Measurements from ENCODE around the gene DHRS3. TPM values are rescaled to one million over a fixed set of nuclear protein-coding genes. Genes with fewer than 3 reads are reported as not detected.

Gene DHRS3
- total and polyA plus RNA-seq, 2 of the 13 experiments (the other 11 are each of a cell fraction or from before 2014, with no cell fraction given), result 48.5 to 90.5 TPM

Small RNA genes lying within 50 kb of the gene (microRNA-seq; reads per million reads assigned to microRNA genes)
- not detected for gene MIR6730

Small RNA genes lying within 50 kb of the gene (small RNA-seq; reads per million reads assigned to genes)
- gene MIR6730 (ENCODE audit: insufficient read depth in 2 of 3, insufficient read length in 3 of 3, low read depth in 2 of 3, low replicate concordance in 1 of 3) (0 to 0.97 (median 0) reads per million in 3 experiments), gene RNU6ATAC18P (ENCODE audit: insufficient read depth in 2 of 3, insufficient read length in 3 of 3, low read depth in 2 of 3, low replicate concordance in 1 of 3) (0 reads per million in 3 experiments)

Other genes with a start within 250 kb of the DHRS3 start
- not detected in 2 replicates for gene AADACL4, start 25.9 kb upstream of the DHRS3 start, total RNA-seq (2016; rRNA removed; fragmentation: Illumina TruSeq; extraction: Trizol)
- not detected in 2 replicates for gene AADACL4, start 25.9 kb upstream of the DHRS3 start, polyA plus RNA-seq (2011; rRNA removed)
- gene AADACL3, start 97.9 kb upstream of the DHRS3 start, total RNA-seq (2016; rRNA removed; fragmentation: Illumina TruSeq; extraction: Trizol), result not detected in 2 replicates
- gene AADACL3, start 97.9 kb upstream of the DHRS3 start, polyA plus RNA-seq (2011; rRNA removed), result 0.01 TPM in 1 of 2 replicates, not detected in the other
- gene CFAP107, start 128.0 kb upstream of the DHRS3 start, total RNA-seq (2016; rRNA removed; fragmentation: Illumina TruSeq; extraction: Trizol), result not detected in 2 replicates
- not detected in 2 replicates for gene CFAP107, start 128.0 kb upstream of the DHRS3 start, polyA plus RNA-seq (2011; rRNA removed)
- not detected in 2 replicates for gene PRAMEF12, start 155.5 kb upstream of the DHRS3 start, total RNA-seq (2016; rRNA removed; fragmentation: Illumina TruSeq; extraction: Trizol)
- gene PRAMEF12, start 155.5 kb upstream of the DHRS3 start, polyA plus RNA-seq (2011; rRNA removed), result not detected in 2 replicates
- gene PRAMEF1, start 173.2 kb upstream of the DHRS3 start, total RNA-seq (2016; rRNA removed; fragmentation: Illumina TruSeq; extraction: Trizol), result not detected in 2 replicates
- gene PRAMEF1, start 173.2 kb upstream of the DHRS3 start, polyA plus RNA-seq (2011; rRNA removed), result not detected in 2 replicates
- not detected in 2 replicates for gene PRAMEF11, start 213.2 kb upstream of the DHRS3 start, total RNA-seq (2016; rRNA removed; fragmentation: Illumina TruSeq; extraction: Trizol)
- not detected in 2 replicates for gene PRAMEF11, start 213.2 kb upstream of the DHRS3 start, polyA plus RNA-seq (2011; rRNA removed)
- gene HNRNPCL1, start 230.5 kb upstream of the DHRS3 start, total RNA-seq (2016; rRNA removed; fragmentation: Illumina TruSeq; extraction: Trizol), result 0.18 TPM in 1 of 2 replicates, not detected in the other
- gene HNRNPCL1, start 230.5 kb upstream of the DHRS3 start, polyA plus RNA-seq (2011; rRNA removed), result not detected in 2 replicates
- gene PRAMEF2, start 238.9 kb upstream of the DHRS3 start, total RNA-seq (2016; rRNA removed; fragmentation: Illumina TruSeq; extraction: Trizol), result not detected in 2 replicates
- gene PRAMEF2, start 238.9 kb upstream of the DHRS3 start, polyA plus RNA-seq (2011; rRNA removed), result not detected in 2 replicates